Hepatocyte (in vitro differentiated cells): ENCODE results near the gene SMYD5. TPM values are rescaled to one million over a fixed set of nuclear protein-coding genes. Genes with fewer than 3 reads are reported as not detected.
A peak's percentile ranks its signal among the peaks of the same experiment; 100 is the strongest.

Source experiments
- DNase-seq: peaks from one replicate; pipeline ENCODE4 v3.0.0-alpha.2; 2016; ENCODE audit warnings: low spot score
- H2AFZ ChIP-seq: fragments of 200-600 bp; sonication (generic); 2 replicates; pipeline ENCODE4 v1.6.0; 2016; ENCODE audit warnings: antibody characterized with exemption, mild to moderate bottlenecking
- H3K27ac ChIP-seq: fragments of 200-600 bp; sonication (generic); 2 replicates; pipeline ENCODE4 v1.5.1; 2016; ENCODE audit warnings: mild to moderate bottlenecking
- H3K27me3 ChIP-seq: fragments of 200-600 bp; sonication (generic); 2 replicates; pipeline ENCODE4 v1.6.1; 2016
- H3K36me3 ChIP-seq: fragments of 200-600 bp; sonication (generic); replicated peaks from 2 replicates; pipeline ENCODE4 v1.5.1; 2016; ENCODE audit warnings: low read depth; ENCODE audit not compliant: insufficient read depth
- H3K4me1 ChIP-seq: fragments of 200-600 bp; sonication (generic); 2 replicates; pipeline ENCODE4 v1.5.1; 2016; ENCODE audit warnings: mild to moderate bottlenecking, moderate library complexity; ENCODE audit not compliant: insufficient read depth
- H3K4me2 ChIP-seq: fragments of 200-600 bp; sonication (generic); 2 replicates; pipeline ENCODE4 v1.6.0; 2016
- H3K4me3 ChIP-seq: fragments of 200-600 bp; sonication (generic); 2 replicates; pipeline ENCODE4 v1.5.1; 2016; ENCODE audit warnings: mild to moderate bottlenecking
- H3K79me2 ChIP-seq: fragments of 200-600 bp; sonication (generic); 2 replicates; pipeline ENCODE4 v1.6.0; 2017; ENCODE audit warnings: mild to moderate bottlenecking
- H3K9me2 ChIP-seq: fragments of 200-600 bp; sonication (generic); replicated peaks from 2 replicates; pipeline ENCODE4 v1.6.0; 2017; ENCODE audit warnings: mild to moderate bottlenecking; ENCODE audit not compliant: insufficient read depth
- H3K9me3 ChIP-seq: fragments of 200-600 bp; sonication (generic); 2 replicates; pipeline ENCODE4 v1.5.1; 2016; ENCODE audit warnings: low read depth, mild to moderate bottlenecking
- H4K20me1 ChIP-seq: fragments of 200-600 bp; sonication (generic); 2 replicates; pipeline ENCODE4 v1.6.0; 2016; ENCODE audit warnings: mild to moderate bottlenecking; ENCODE audit not compliant: insufficient read depth, poor library complexity, severe bottlenecking
- CTCF ChIP-seq: fragments of 200-600 bp; sonication (generic); IDR thresholded peaks from 2 replicates; pipeline ENCODE4 v1.5.1; 2016; ENCODE audit warnings: antibody characterized with exemption, mild to moderate bottlenecking; ENCODE audit not compliant: poor library complexity
- EZH2 ChIP-seq: fragments of 200-600 bp; sonication (generic); IDR thresholded peaks from 2 replicates; pipeline ENCODE4 v1.6.1; 2016; ENCODE audit warnings: antibody characterized with exemption, mild to moderate bottlenecking, borderline replicate concordance
- EZH2phosphoT487 ChIP-seq: fragments of 200-600 bp; sonication (generic); IDR thresholded peaks from one replicate; pipeline ENCODE4 v1.6.1; 2018; ENCODE audit warnings: antibody characterized with exemption, mild to moderate bottlenecking, low read depth, moderate library complexity; ENCODE audit not compliant: unreplicated experiment, severe bottlenecking
- WGBS: methylation state at CpG from one replicate; pipeline ENCODE4 v1.1.6; 2016; ENCODE audit warnings: low lambda C conversion rate; ENCODE audit errors: missing lambda C conversion rate; 5-methylcytosine and 5-hydroxymethylcytosine counted together
- polyA plus RNA-seq: library from polyadenylated mRNA; unstranded; fragments of >200 nt; fragmentation: Nextera tagmentation; extraction: Ambion mirVana; gene quantifications from 2 replicates; pipeline ENCODE4 v1.2.1, GENCODE V29; 2016
- total RNA-seq: library from RNA; depleted of rRNA; stranded (reverse); fragments of >200 nt; gene quantifications from 2 replicates; pipeline ENCODE4 v1.2.3, GENCODE V29; 2014

The SMYD5 gene
- total and polyA plus RNA-seq, 2 experiments from 2014 or later, result 10.0 to 28.3 TPM

DNA sequence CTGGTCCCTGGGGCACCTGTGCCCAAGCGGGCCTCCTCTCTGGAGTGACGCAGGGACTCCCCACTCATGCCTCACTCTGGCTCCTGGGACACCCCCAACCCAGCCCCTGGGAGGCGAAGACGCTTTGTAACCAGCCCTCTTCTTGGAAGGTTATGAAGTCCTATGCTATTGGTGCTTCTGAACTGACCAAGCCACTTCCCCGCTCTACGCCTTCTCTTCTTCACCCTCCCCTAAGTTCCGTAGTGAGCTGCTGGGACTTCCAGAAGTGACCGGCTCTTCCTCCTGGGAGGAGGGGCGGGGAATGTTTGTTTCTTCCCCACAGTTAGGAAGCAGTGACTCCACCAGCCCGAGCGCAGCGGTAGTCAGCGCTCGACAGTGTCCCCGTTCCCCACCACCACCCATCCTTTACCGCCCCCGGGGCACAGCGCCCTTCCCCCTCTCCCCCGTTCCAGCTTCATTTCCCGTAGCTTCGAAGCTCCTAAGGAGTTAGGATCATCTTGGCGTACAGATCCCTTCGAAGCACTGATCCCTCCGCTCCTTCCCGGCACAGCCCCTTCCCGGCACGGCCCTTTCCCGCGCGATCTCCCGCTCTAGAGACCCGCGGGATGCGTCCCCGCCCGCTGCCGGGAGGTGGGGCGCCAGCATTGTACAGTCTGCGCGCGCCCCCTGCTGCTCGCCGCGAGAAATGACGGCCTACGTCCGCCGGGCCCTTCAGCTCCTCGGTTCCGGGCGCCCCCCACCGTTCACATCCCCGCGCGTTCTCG lies 37.0 kb upstream of the SMYD5 start:
- Histone ChIP-seq H3K4me1 (peaks cover 12% of the 10 kb centered on the region), H2AFZ (peak overlapping the region; percentile 89), H3K4me2 (peak overlapping the region; percentile 97), H3K79me2 (no peaks in the 10 kb centered on the region), H3K27ac (no peak overlapping the region), H3K27me3 (peaks cover 38% of the 10 kb centered on the region), H3K9me2 (no peaks in the 10 kb centered on the region), H3K36me3 (no peaks in the 10 kb centered on the region), H3K9me3 (no peaks in the 10 kb centered on the region), H3K4me3 (peak overlapping the region; percentile 59), H4K20me1 (no peaks in the 10 kb centered on the region)
- DNase-seq, result peak; percentile 95
- TF ChIP-seq CTCF (peak; percentile 99), EZH2phosphoT487 (no peak)
- 2% methylated on average over 41 of the region's 56 CpGs for WGBS

GRCh38 chr2:73177645-73178255 lies 36.3 kb upstream of the SMYD5 start:
- Histone ChIP-seq H3K27me3 (peaks cover 38% of the 10 kb centered on the region), H3K9me3 (no peaks in the 10 kb centered on the region), H2AFZ (peak overlapping the region; percentile 19), H3K9me2 (no peaks in the 10 kb centered on the region), H3K79me2 (no peaks in the 10 kb centered on the region), H3K4me1 (peaks cover 12% of the 10 kb centered on the region), H3K4me3 (no peak overlapping the region), H3K27ac (no peak overlapping the region), H3K4me2 (peak overlapping the region; percentile 97), H4K20me1 (no peaks in the 10 kb centered on the region), H3K36me3 (no peaks in the 10 kb centered on the region)
- WGBS, result 28% methylated on average over 12 of the region's 12 CpGs
- TF ChIP-seq CTCF (no peak), EZH2phosphoT487 (no peak), EZH2 (no peak)
- no peak for DNase-seq

- peaks cover 1% of the 10 kb centered on the region for H3K4me1 ChIP-seq
- H4K20me1 ChIP-seq, result no peaks in the 10 kb centered on the region
- no peaks in the 10 kb centered on the region for H3K79me2 ChIP-seq
- no peak for TF ChIP-seq EZH2phosphoT487
- no peak for TF ChIP-seq CTCF
- no peak for TF ChIP-seq EZH2
- peaks cover 3% of the 10 kb centered on the region for H3K27me3 ChIP-seq
- no peak overlapping the region for H2AFZ ChIP-seq
- no peaks in the 10 kb centered on the region for H3K36me3 ChIP-seq
- 88% methylated on average over 2 of the region's 2 CpGs for WGBS
- no peaks in the 10 kb centered on the region for H3K9me2 ChIP-seq
- H3K9me3 ChIP-seq, result no peaks in the 10 kb centered on the region
- H3K27ac ChIP-seq, result no peak overlapping the region
- H3K4me2 ChIP-seq, result no peak overlapping the region
- no peak overlapping the region for H3K4me3 ChIP-seq
- no peak for DNase-seq
Observed at GRCh38 chr2:73185965-73186364, 28.1 kb upstream of the SMYD5 start.
